Activated CD4-positive, CD25-positive, alpha-beta regulatory T cell treated with anti-CD3 and anti-CD28 coated beads, Interleukin-2, amount 50 U/mL, for 16 hours (primary cell): Measurements from ENCODE around the gene GSK3B.

Experiments
- DNase-seq: peaks from one replicate; pipeline ENCODE4 v3.0.0-alpha.2; 2020; ENCODE audit warnings: low read depth, low spot score

The GSK3B gene

DNA sequence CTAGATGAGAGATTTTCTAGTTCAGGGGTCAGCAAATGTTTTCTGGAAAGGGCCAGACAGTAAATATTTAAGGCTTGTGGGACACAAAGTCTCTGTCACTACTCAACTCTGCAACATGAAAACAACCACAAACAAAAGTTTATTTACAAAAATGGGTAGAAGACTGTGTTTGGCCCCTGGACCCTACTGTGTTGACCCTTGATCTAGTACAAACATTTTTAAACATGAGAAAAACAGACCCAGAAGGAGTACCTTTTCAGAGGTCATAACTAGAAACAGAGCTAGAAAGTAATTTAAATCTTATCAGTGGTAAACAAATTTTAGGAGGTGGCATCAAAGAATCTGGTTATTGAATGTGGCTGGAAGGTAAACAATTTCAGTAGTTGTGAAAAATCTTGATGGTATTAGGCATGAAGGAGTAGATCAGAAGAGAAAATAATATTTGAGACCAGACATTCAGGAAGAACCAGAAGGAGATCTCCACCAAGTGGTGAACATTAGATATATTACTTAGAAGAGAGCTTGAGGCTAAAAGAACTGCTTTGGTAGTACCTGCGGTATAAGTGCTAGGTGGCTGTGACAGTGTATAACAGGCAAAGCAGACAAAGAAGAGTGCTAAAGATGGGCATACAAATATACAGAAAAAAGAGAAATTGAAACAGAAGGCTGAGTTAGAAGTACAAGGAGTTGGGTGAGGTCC lies 210.6 kb downstream of the GSK3B start:
- DNase-seq, result no peak

DNA sequence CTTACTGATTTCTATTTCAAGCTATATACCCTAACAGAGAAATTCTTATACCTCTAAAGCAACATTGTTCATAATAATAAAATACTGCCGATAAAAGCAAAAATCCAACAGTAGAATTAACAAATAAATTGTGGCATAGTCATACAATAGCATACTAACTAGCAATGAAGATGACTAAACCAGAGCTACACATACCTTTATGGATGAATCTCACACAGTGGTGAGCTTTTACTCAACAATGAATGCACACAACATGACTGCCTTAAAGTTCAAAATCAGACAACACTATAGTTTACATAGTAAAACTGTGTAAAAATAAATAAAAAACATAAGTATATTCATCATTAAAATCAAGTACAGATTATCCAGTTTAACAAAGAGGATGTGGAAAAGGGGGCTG lies 213.3 kb downstream of the GSK3B start:
- DNase-seq, result no peak

DNA sequence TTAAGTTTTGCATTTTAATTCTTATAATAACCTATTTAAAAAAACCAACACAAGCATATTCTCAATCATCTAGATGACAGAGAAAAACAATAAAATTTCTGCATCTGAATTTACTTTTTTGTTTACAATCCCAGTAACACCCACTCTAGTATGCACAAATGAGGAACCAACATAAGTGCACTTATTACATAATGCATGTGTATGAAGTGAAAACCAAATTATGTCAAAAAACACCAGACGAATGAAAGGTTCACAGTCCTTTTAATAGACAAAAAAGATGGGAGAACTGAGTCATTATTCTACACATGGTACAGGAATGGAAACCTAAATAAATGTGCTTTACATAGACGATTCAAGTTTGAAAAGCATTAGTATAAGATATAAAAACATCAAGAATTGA lies 220.6 kb downstream of the GSK3B start:
- DNase-seq, result no peak

DNA sequence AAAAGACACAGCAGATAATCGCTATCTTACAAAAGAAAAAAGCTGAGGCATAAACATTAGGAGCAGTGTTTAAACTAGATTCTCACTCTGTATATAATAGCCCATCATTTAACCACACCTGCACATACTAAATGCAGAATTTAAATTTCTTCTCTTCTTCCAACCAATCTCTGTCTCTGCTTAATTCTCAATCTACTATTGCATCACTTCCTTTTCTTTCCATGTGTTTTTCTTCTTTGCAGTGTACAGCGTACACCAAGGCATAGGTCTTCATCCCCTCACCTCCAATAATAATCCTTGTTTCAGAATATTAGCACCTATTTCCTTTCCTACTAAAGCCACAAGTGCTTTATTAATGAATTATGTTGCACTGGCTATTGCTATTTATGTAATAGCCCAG lies 221.5 kb downstream of the GSK3B start:
- no peak for DNase-seq

- DNase-seq, result no peak
Measured at GRCh38 chr3:119871571-119871970, 222.7 kb downstream of the GSK3B start.

- no peak for DNase-seq
Measured at GRCh38 chr3:119870512-119870911, 223.7 kb downstream of the GSK3B start.

- DNase-seq, result no peak
Measured at GRCh38 chr3:119864476-119864875, 229.8 kb downstream of the GSK3B start.

- DNase-seq, result no peak
Measured at GRCh38 chr3:119862616-119863015, 231.6 kb downstream of the GSK3B start.

DNA sequence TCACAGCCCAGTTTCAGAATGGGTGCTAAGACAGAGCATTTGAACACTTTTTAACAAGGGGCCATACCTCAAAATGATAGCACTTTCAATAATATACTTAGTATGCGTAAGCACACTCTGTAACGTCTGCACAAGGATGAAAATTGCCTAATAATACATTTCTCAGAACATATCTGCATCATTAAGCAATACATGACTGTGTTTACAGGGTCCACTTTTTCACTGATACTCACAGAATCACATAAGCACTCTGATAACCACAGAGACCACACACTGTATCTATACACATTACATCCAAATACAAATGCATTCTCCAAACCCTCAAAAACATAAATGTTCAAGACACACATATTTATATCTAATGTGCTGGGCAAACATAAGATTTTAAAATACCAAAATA lies 232.6 kb downstream of the GSK3B start:
- no peak for DNase-seq

- no peak for DNase-seq
Measured at GRCh38 chr3:119859728-119860127, 234.5 kb downstream of the GSK3B start.

GRCh38 chr3:119858957-119859356 lies 235.3 kb downstream of the GSK3B start:
- no peak for DNase-seq

GRCh38 chr3:119856695-119857094 lies 237.6 kb downstream of the GSK3B start:
- DNase-seq, result no peak

DNA sequence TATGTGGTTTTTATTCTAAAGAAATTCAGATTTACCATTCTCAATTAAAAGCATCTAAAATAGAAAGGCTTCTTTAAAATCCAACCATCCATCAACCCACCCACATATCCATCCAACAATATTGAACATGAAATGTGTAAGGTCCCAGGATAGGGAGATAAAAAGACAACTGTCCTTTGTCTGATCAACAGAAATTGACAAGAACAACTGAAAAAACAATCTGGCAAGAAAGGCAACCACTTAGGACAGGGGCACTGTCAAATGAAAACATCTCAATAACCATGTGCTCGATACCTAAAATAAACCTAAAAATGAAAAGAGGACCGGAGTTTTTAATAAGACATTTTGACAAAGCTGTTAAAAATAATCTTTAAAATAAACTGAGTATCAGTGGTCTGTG lies 245.1 kb downstream of the GSK3B start:
- no peak for DNase-seq

GRCh38 chr3:119841808-119842471 lies 252.3 kb downstream of the GSK3B start:
- DNase-seq, result no peak

DNA sequence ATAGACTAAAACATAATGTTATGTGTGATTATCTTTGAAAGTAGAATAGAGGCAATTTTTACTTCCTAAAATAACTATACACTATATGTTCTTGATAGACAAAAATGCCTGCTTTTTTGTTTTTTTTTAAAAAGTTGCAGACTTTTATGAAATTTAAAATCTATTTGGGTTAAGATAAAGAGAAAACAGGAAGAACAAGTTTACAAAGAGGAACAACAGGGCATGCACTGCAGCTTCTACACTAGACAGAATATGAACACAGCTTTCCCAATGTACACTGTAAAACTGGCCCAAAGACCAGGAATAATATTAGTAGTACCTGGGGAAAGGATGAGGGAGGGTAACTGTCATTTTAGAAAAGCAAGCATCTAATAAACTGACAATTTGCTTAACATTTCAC lies 258.7 kb downstream of the GSK3B start:
- no peak for DNase-seq

- no peak for DNase-seq
Measured at GRCh38 chr3:119834754-119835370, 259.4 kb downstream of the GSK3B start.

DNA sequence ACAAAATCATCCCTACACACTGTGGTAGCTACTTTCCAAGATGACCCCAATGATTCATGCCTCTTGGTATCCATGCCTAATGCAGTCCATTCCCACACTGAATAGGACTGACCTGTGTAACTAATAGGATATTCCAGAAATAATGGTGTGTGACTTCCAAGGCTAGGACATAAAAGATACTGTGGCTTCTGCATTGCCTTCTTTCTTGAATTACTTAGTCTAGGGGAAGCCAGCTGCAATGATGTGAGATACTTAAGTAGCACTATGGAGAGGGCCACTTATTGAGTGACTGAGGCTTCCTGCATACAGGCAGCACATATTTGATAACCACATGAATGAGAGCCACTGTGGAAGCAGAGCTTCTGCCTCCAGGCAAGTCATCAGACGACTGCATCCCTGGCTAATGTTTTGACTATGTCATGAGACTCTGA lies 262.3 kb downstream of the GSK3B start:
- no peak for DNase-seq

- DNase-seq, result no peak
Measured at GRCh38 chr3:119831022-119831421, 263.2 kb downstream of the GSK3B start.

GRCh38 chr3:119829420-119829819 lies 264.8 kb downstream of the GSK3B start:
- no peak for DNase-seq

DNA sequence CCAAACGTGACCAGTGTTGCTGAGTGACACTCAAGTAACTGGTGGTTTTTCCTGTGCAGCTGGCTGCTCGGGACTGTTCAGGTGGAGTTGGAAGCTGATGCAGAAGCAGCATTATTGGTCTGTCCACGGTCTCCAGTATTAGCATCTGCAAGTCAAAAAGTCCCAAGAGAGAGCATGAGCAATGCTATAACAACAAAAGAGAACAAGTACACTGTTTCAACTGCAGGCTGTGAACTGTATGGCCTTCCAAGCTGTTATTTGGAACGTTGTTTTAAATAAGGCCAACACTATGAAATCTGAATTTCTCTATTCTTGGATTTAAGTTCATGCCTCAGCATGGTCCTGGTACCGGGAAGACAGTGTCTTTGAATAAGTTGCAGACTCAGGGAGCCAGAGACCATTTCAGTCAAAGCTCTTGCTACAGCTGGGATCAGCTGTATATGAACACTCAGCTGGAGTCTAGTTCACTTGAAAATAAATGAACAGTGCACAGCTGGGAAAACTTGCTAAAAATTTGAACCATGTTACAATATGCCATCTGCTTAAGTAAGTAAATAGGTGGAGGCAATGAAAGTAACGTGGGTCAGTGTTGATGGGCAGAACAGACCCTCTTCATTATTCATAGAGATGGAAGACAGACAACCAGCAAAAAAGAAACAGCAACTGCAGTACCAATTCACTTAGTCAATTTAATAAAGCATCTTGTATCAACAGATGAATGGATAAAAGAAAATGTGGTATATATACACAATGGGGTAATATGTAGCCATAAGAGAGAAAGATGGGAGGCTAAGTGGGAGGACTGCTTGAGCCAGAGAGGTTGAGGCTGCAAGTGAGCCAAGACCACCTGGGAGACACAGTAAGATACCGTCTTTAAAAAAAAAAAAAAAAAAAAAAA lies 267.3 kb downstream of the GSK3B start:
- DNase-seq, result no peak

GRCh38 chr3:119825820-119826219 lies 268.4 kb downstream of the GSK3B start:
- DNase-seq, result no peak

- no peak for DNase-seq
Measured at GRCh38 chr3:119819806-119820205, 274.4 kb downstream of the GSK3B start.
